ENCODE results near the gene ACSM2A.
"Not testable (repeated sequence)": the region's sequence is repeated elsewhere in the genome, so short reads cannot be mapped to it uniquely, and the experiment has no call there.

DNA sequence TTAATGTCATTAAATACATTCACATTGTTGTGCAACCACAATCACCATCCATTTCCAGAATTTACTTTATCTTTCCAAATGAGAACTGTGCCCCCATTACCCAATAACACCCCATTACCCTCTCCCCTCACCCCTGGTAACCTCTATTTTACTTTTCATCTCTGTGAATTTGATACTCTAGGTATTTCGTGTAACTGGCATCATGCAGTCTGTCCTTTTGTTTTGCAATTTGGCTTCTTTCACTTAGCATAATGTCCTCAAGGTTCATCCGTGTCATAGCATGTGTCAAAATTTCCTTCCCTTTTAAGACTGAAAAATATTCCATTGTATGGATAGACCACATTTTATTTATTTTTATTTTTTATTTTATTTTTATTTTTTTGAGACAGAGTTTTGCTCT is 29.6 kb upstream of the ACSM2A start:
- not testable (repeated sequence) for TF ChIP-seq EZH2 (IDR thresholded peaks at IDR 0.05; ENCODE audit: low read length, missing control alignments); CTCF (conservative IDR thresholded peaks at IDR 0.05 in 1 of 2, IDR thresholded peaks at IDR 0.05 in 1 of 2; ENCODE audit: low read depth in 1 of 2, low read length in 2 of 2)
